ENCODE data around the gene LMO3. TPM values are rescaled to one million over a fixed set of nuclear protein-coding genes. Genes with fewer than 3 reads are reported as not detected.

LMO3 gene
- 0.64 and 2.0 TPM in 2 replicates for total RNA-seq (2014; rRNA removed; shearing (Covaris generic))

GRCh38 chr12:16606117-16606200, at the start of gene LMO3:
TSS of gene LMO3 (minus strand) at chr12:16606162. CDS start at chr12:16600860, 5,302 bp downstream.

Measured in A375 (cell line).